NOMO-1 treated with DMSO at 0.1 percent for 48 hours (cell line): Measurements from ENCODE around the gene PRDM5.
"Not testable (repeated sequence)": the region's sequence is repeated elsewhere in the genome, so short reads cannot be mapped to it uniquely, and the experiment has no call there.

Experiments used
- DNase-seq: peaks from one replicate; lab custom pipeline; 2025; ENCODE audit not compliant: unreplicated experiment; lab: John Stamatoyannopoulos, UW

Gene PRDM5

GRCh38 chr4:120761070-120761469 is 161.5 kb downstream of the PRDM5 start:
- no peak for DNase-seq

- DNase-seq: no peak
Observed at GRCh38 chr4:120760047-120760446, 162.5 kb downstream of the PRDM5 start.

GRCh38 chr4:120755864-120756263 is 166.7 kb downstream of the PRDM5 start:
- no peak for DNase-seq

GRCh38 chr4:120754590-120754989 is 167.9 kb downstream of the PRDM5 start:
- DNase-seq: no peak

GRCh38 chr4:120753854-120754253 is 168.7 kb downstream of the PRDM5 start:
- peak; percentile 70 for DNase-seq

GRCh38 chr4:120750152-120750525 is 172.4 kb downstream of the PRDM5 start:
- no peak for DNase-seq

GRCh38 chr4:120749445-120750151 is 172.9 kb downstream of the PRDM5 start:
- no peak for DNase-seq

GRCh38 chr4:120741636-120742035 is 180.9 kb downstream of the PRDM5 start:
- DNase-seq: not testable (repeated sequence)

GRCh38 chr4:120736312-120736711 is 186.2 kb downstream of the PRDM5 start:
- no peak for DNase-seq

- DNase-seq: no peak
Observed at GRCh38 chr4:120733968-120734367, 188.6 kb downstream of the PRDM5 start.

- DNase-seq: no peak
Observed at GRCh38 chr4:120733054-120733453, 189.5 kb downstream of the PRDM5 start.

- DNase-seq: no peak
Observed at GRCh38 chr4:120731561-120731960, 191.0 kb downstream of the PRDM5 start.

GRCh38 chr4:120730777-120731320 is 191.7 kb downstream of the PRDM5 start:
- DNase-seq: no peak

GRCh38 chr4:120728892-120729675 is 193.4 kb downstream of the PRDM5 start:
- no peak for DNase-seq

GRCh38 chr4:120725639-120726580 is 196.6 kb downstream of the PRDM5 start:
- DNase-seq: no peak

- no peak for DNase-seq
Observed at GRCh38 chr4:120724656-120725055, 197.9 kb downstream of the PRDM5 start.

- DNase-seq: no peak
Observed at GRCh38 chr4:120723986-120724385, 198.5 kb downstream of the PRDM5 start.

GRCh38 chr4:120723105-120723504 is 199.4 kb downstream of the PRDM5 start:
- no peak for DNase-seq

GRCh38 chr4:120722655-120723054 is 199.9 kb downstream of the PRDM5 start:
- no peak for DNase-seq

- DNase-seq: no peak
Observed at GRCh38 chr4:120720354-120720934, 202.1 kb downstream of the PRDM5 start.
